IMR-90 (cell line): ENCODE results near the gene MTCH2. TPM values are rescaled to one million over a fixed set of nuclear protein-coding genes. Genes with fewer than 3 reads are reported as not detected.

Experiments used
- ATAC-seq: fragments of 200-7000 bp; cut with Tn5 transposase; 2 replicates; pipeline ENCODE4 v1.9.1; 2020; ENCODE audit warnings: low read depth, mild to moderate bottlenecking, moderate library complexity
- BruUV-seq: library from RNA; stranded (reverse); fragments of 400-500 nt; replicated peaks from 2 replicates; lab custom pipeline; 2021; lab: Mats Ljungman, UMichigan
- CTCF ChIA-PET: fragments of 300-600 bp; formaldehyde crosslinking; extraction: SDS; loops from one replicate; lab custom pipeline; 2021; ENCODE audit warnings: antibody characterized with exemption; lab: Yijun Ruan, JAX
- POLR2A ChIA-PET: fragments of 300-600 bp; sonication (Branson Sonifier 250); formaldehyde crosslinking; loops from one replicate; lab custom pipeline; 2022; ENCODE audit warnings: antibody characterized with exemption; ENCODE audit not compliant: unreplicated experiment; lab: Charles Lee
- DNase-seq: peaks from one replicate; pipeline ENCODE4 v3.0.0; 2013
- H2AFZ ChIP-seq: replicated peaks from 2 replicates; pipeline ENCODE3; 2013; ENCODE audit warnings: low read length, mild to moderate bottlenecking; ENCODE audit not compliant: poor library complexity
- H2AK5ac ChIP-seq: 2 replicates; pipeline ENCODE4 v1.6.1; 2013; ENCODE audit warnings: low read depth, low read length, inconsistent platforms
- H2AK9ac ChIP-seq: replicated peaks from 2 replicates; pipeline ENCODE3; 2013; ENCODE audit warnings: mild to moderate bottlenecking, low read depth, low read length, moderate library complexity; ENCODE audit not compliant: poor library complexity
- H2BK120ac ChIP-seq: 2 replicates; pipeline ENCODE4 v1.6.1; 2013; ENCODE audit warnings: low read depth, low read length, inconsistent platforms
- H2BK15ac ChIP-seq: 3 replicates; pipeline ENCODE4 v1.6.1; 2013; ENCODE audit warnings: low read depth, low read length, inconsistent platforms
- H2BK20ac ChIP-seq: 2 replicates; pipeline ENCODE4 v1.6.1; 2013; ENCODE audit warnings: low read depth, mild to moderate bottlenecking, inconsistent platforms, low read length, moderate library complexity
- H2BK5ac ChIP-seq: 2 replicates; pipeline ENCODE4 v1.6.1; 2013; ENCODE audit warnings: mild to moderate bottlenecking, low read depth, low read length, inconsistent platforms; ENCODE audit not compliant: poor library complexity, severe bottlenecking
- H3K14ac ChIP-seq: replicated peaks from 2 replicates; pipeline ENCODE4 v1.6.1; 2013; ENCODE audit warnings: low read depth, low read length, inconsistent platforms
- H3K18ac ChIP-seq: 2 replicates; pipeline ENCODE4 v1.6.1; 2013; ENCODE audit warnings: low read depth, low read length, control low read depth
- H3K23ac ChIP-seq: 2 replicates; pipeline ENCODE4 v1.6.1; 2013; ENCODE audit warnings: low read depth, low read length, inconsistent platforms
- H3K27ac ChIP-seq: 2 replicates; pipeline ENCODE4 v1.5.1; 2013; ENCODE audit warnings: mild to moderate bottlenecking, control low read depth, low read length; ENCODE audit not compliant: insufficient read depth
- H3K27me3 ChIP-seq: 2 replicates; pipeline ENCODE4 v1.6.1; 2013; ENCODE audit warnings: low read length; ENCODE audit not compliant: control insufficient read depth, insufficient read depth
- H3K36me3 ChIP-seq: 2 replicates; pipeline ENCODE4 v1.6.1; 2013; ENCODE audit warnings: low read length, mixed read lengths; ENCODE audit not compliant: control insufficient read depth, insufficient read depth
- H3K4ac ChIP-seq: 2 replicates; pipeline ENCODE4 v1.6.1; 2013; ENCODE audit warnings: low read depth, low read length, inconsistent platforms
- H3K4me1 ChIP-seq: 2 replicates; pipeline ENCODE4 v1.6.1; 2013; ENCODE audit warnings: low read length, mixed read lengths; ENCODE audit not compliant: control insufficient read depth, insufficient read depth
- H3K4me2 ChIP-seq: 2 replicates; pipeline ENCODE4 v1.6.1; 2013; ENCODE audit warnings: low read depth, mild to moderate bottlenecking, control low read depth, low read length, moderate library complexity
- H3K4me3 ChIP-seq: 2 replicates; pipeline ENCODE4 v1.5.1; 2013; ENCODE audit warnings: low read depth, mild to moderate bottlenecking, control low read depth, low read length, moderate library complexity; ENCODE audit not compliant: insufficient read depth
- H3K56ac ChIP-seq: 2 replicates; pipeline ENCODE4 v1.6.1; 2013; ENCODE audit warnings: low read length, inconsistent platforms; ENCODE audit not compliant: insufficient read depth; ENCODE audit errors: extremely low read depth
- H3K79me1 ChIP-seq, 2 experiments: 2 replicates each; pipeline ENCODE4 v1.6.1; 2013; ENCODE audit warnings: low read length in 2 of 2, inconsistent platforms in 1 of 2, low read depth in 1 of 2
- H3K9ac ChIP-seq: 2 replicates; pipeline ENCODE4 v1.6.1; 2013; ENCODE audit warnings: low read depth, low read length, control low read depth
- H3K9me1 ChIP-seq: 2 replicates; pipeline ENCODE4 v1.6.1; 2013; ENCODE audit warnings: low read length, inconsistent platforms; ENCODE audit not compliant: insufficient read depth
- H3K9me3 ChIP-seq: 2 replicates; pipeline ENCODE4 v1.6.1; 2013; ENCODE audit warnings: low read length; ENCODE audit not compliant: control insufficient read depth, insufficient read depth
- H4K20me1 ChIP-seq: 2 replicates; pipeline ENCODE4 v1.6.1; 2013; ENCODE audit warnings: low read length, inconsistent platforms; ENCODE audit not compliant: insufficient read depth
- H4K5ac ChIP-seq: 2 replicates; pipeline ENCODE4 v1.6.1; 2013; ENCODE audit warnings: mild to moderate bottlenecking, low read depth, low read length, control low read depth
- H4K8ac ChIP-seq, 2 experiments: 2 replicates each; pipeline ENCODE4 v1.6.1; 2013; ENCODE audit warnings: low read depth in 2 of 2, low read length in 2 of 2, control low read depth in 1 of 2, inconsistent platforms in 1 of 2
- H4K91ac ChIP-seq: 2 replicates; pipeline ENCODE4 v1.6.1; 2013; ENCODE audit warnings: low read depth, low read length, inconsistent platforms; ENCODE audit not compliant: insufficient read depth
- BHLHE40 ChIP-seq: fragments of 150-350 bp; IDR thresholded peaks from 2 replicates; pipeline ENCODE4 v1.6.1; 2016; ENCODE audit warnings: mild to moderate bottlenecking, low read depth, low read length
- CEBPB ChIP-seq: IDR thresholded peaks from 2 replicates; pipeline ENCODE4 v1.6.1; 2012; ENCODE audit warnings: low read depth, low read length, improper control_type of control experiment
- CHD1 ChIP-seq: IDR thresholded peaks from 2 replicates; pipeline ENCODE4 v1.6.1; 2012; ENCODE audit warnings: low read depth, low read length, improper control_type of control experiment
- FOS ChIP-seq: fragments of 150-350 bp; IDR thresholded peaks from 2 replicates; pipeline ENCODE4 v1.6.1; 2016; ENCODE audit warnings: low read depth, low read length
- MAFK ChIP-seq: IDR thresholded peaks from 2 replicates; pipeline ENCODE4 v1.6.1; 2012; ENCODE audit warnings: low read depth, low read length, improper control_type of control experiment
- MAZ ChIP-seq: IDR thresholded peaks from 2 replicates; pipeline ENCODE4 v1.6.1; 2012; ENCODE audit warnings: low read depth, mild to moderate bottlenecking, low read length, improper control_type of control experiment, moderate library complexity, borderline replicate concordance
- MXI1 ChIP-seq: IDR thresholded peaks from 2 replicates; pipeline ENCODE4 v1.6.1; 2012; ENCODE audit warnings: low read depth, mild to moderate bottlenecking, low read length, moderate library complexity, borderline replicate concordance
- NFE2L2 ChIP-seq: fragments of 150-350 bp; IDR thresholded peaks from 2 replicates; pipeline ENCODE4 v1.6.1; 2016; ENCODE audit warnings: low read depth, mild to moderate bottlenecking, low read length
- POLR2A ChIP-seq: IDR thresholded peaks from 2 replicates; pipeline ENCODE4 v1.6.1; 2012; ENCODE audit warnings: mild to moderate bottlenecking, low read depth, low read length
- RAD21 ChIP-seq: IDR thresholded peaks from 2 replicates; pipeline ENCODE4 v1.6.1; 2012; ENCODE audit warnings: low read length, improper control_type of control experiment
- RCOR1 ChIP-seq: IDR thresholded peaks from 2 replicates; pipeline ENCODE4 v1.6.1; 2012; ENCODE audit warnings: mild to moderate bottlenecking, low read length, improper control_type of control experiment; ENCODE audit not compliant: insufficient replicate concordance
- RFX5 ChIP-seq: IDR thresholded peaks from 2 replicates; pipeline ENCODE4 v1.8.0; 2012; ENCODE audit warnings: low read depth, mild to moderate bottlenecking, low read length, moderate library complexity
- SMC3 ChIP-seq: fragments of 150-350 bp; IDR thresholded peaks from 2 replicates; pipeline ENCODE4 v1.6.1; 2016; ENCODE audit warnings: low read depth, mild to moderate bottlenecking, antibody characterized with exemption, low read length, moderate library complexity
- WGBS, 2 experiments: methylation state at CpG; one replicate each; pipeline versions ENCODE4 v1.1.5 to v1.1.7; 2013; ENCODE audit warnings: missing lambda C conversion rate in 2 of 2; ENCODE audit not compliant: insufficient read length in 1 of 2; ENCODE audit errors: extremely low coverage in 2 of 2; 5-methylcytosine and 5-hydroxymethylcytosine counted together
- dilution Hi-C: fragments of 300-500 bp; cut with HindIII; formaldehyde crosslinking; loops from one replicate; pipeline ENCODE4 v1.14.3; 2018; ENCODE audit warnings: low sequenced_read_pairs; ENCODE audit not compliant: unreplicated experiment
- in situ Hi-C: fragments of 300-500 bp; cut with MboI; formaldehyde crosslinking; loops from 3 replicates; pipeline ENCODE4 v1.14.3; 2019; ENCODE audit warnings: low sequenced_read_pairs, inconsistent platforms, mixed read lengths
- intact Hi-C: fragments of 100-400 bp; cut with micrococcal nuclease; formaldehyde crosslinking; loops from 2 replicates; pipeline ENCODE4 v1.10.0; 2022
- polyA plus RNA-seq, 3 experiments: library from polyadenylated mRNA; depleted of rRNA; stranded (reverse); fragments of >200 nt; gene quantifications; 2 replicates each; pipeline ENCODE4 v1.2.3, GENCODE V29; 2012; ENCODE audit warnings: low replicate concordance in 1 of 3
- total RNA-seq: library from RNA; depleted of rRNA; stranded (reverse); fragments of >200 nt; gene quantifications from 2 replicates; pipeline ENCODE4 v1.2.3, GENCODE V29; 2012
- TF ChIP-seq, protein P1 (sequence below): conservative IDR thresholded peaks from 2 replicates; pipeline ENCODE4 v1.5.1; 2012; ENCODE audit warnings: mild to moderate bottlenecking, low read depth, low read length, improper control_type of control experiment
- TF ChIP-seq, protein P2 (sequence below): fragments of 150-350 bp; IDR thresholded peaks from 2 replicates; pipeline ENCODE4 v1.6.1; 2017; ENCODE audit warnings: mild to moderate bottlenecking, antibody characterized with exemption, low read length, low read depth
- TF ChIP-seq, protein P3 (sequence below): fragments of 150-350 bp; IDR thresholded peaks from 2 replicates; pipeline ENCODE4 v1.6.1; 2016; ENCODE audit warnings: low read depth, mild to moderate bottlenecking, low read length, moderate library complexity, borderline replicate concordance

The MTCH2 gene
- total and polyA plus RNA-seq, 2 of the 4 experiments (the other 2 are of a cell fraction): 103 to 163 TPM

DNA sequence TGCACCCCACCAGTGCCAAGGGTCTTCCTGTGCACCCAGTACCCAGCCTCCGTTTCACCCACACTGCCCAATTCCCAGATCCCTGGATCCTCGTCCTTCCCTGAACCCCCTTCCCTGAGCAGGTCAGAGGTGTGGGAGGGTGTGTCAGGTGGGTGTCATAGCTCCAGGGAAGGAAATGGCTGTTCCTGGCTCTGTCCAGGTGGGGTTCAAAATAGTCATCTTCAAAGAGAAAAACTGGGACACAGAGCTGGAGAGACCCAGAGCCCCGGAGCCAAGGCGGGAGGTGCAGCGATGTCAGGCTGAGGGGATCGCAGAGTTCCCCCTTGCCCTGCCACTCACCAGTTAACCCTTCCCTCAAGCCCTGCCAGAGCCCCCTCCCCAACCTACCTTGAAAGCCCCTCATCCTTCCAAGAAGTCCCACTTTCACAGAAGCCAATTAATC is 48.8 kb downstream of the MTCH2 start:
- Histone ChIP-seq H3K4me1 (no peaks in the 10 kb centered on the region), H2AFZ (no peak overlapping the region), H3K36me3 (no peaks in the 10 kb centered on the region), H3K14ac (no peak overlapping the region), H3K4me3 (no peak overlapping the region), H3K27ac (no peak overlapping the region), H3K4ac (no peak overlapping the region), H3K4me2 (peak overlapping the region; percentile 77), H2BK120ac (no peak overlapping the region), H3K18ac (no peak overlapping the region), H3K79me1 (no peaks in the 10 kb centered on the region), H3K27me3 (peaks cover 57% of the 10 kb centered on the region), H3K23ac (no peak overlapping the region), H3K9ac (no peak overlapping the region), H4K5ac (no peak overlapping the region), H3K9me3 (peaks cover 3% of the 10 kb centered on the region), H4K91ac (no peak overlapping the region), H4K20me1 (no peaks in the 10 kb centered on the region), H4K8ac (no peak overlapping the region), H2BK15ac (no peak overlapping the region), H2BK5ac (no peak overlapping the region), H2AK5ac (no peak overlapping the region), H3K56ac (no peak overlapping the region), H2BK20ac (no peak overlapping the region), H2AK9ac (peak overlapping the region; percentile 78), H3K9me1 (no peaks in the 10 kb centered on the region)
- 20% methylated on average over 2 of the region's 6 CpGs; no CpG with 5 or more reads in 1 of the 2 experiments for WGBS, 2 experiments
- ChIA-PET POLR2A (no interaction called here), CTCF (no interaction called here)
- no peak for DNase-seq
- dilution Hi-C loops: no loop called here
- TF ChIP-seq MXI1 (no peak), CHD1 (no peak), SMC3 (no peak), POLR2A (no peak), FOS (no peak), RCOR1 (no peak), BHLHE40 (no peak), RFX5 (no peak), MAZ (no peak), MAFK (no peak), RAD21 (no peak), NFE2L2 (no peak), CEBPB (no peak)
- TF ChIP-seq, protein P1, sequence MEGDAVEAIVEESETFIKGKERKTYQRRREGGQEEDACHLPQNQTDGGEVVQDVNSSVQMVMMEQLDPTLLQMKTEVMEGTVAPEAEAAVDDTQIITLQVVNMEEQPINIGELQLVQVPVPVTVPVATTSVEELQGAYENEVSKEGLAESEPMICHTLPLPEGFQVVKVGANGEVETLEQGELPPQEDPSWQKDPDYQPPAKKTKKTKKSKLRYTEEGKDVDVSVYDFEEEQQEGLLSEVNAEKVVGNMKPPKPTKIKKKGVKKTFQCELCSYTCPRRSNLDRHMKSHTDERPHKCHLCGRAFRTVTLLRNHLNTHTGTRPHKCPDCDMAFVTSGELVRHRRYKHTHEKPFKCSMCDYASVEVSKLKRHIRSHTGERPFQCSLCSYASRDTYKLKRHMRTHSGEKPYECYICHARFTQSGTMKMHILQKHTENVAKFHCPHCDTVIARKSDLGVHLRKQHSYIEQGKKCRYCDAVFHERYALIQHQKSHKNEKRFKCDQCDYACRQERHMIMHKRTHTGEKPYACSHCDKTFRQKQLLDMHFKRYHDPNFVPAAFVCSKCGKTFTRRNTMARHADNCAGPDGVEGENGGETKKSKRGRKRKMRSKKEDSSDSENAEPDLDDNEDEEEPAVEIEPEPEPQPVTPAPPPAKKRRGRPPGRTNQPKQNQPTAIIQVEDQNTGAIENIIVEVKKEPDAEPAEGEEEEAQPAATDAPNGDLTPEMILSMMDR: no peak
- TF ChIP-seq, protein P2, sequence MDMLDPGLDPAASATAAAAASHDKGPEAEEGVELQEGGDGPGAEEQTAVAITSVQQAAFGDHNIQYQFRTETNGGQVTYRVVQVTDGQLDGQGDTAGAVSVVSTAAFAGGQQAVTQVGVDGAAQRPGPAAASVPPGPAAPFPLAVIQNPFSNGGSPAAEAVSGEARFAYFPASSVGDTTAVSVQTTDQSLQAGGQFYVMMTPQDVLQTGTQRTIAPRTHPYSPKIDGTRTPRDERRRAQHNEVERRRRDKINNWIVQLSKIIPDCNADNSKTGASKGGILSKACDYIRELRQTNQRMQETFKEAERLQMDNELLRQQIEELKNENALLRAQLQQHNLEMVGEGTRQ: no peak
- TF ChIP-seq, protein P3, sequence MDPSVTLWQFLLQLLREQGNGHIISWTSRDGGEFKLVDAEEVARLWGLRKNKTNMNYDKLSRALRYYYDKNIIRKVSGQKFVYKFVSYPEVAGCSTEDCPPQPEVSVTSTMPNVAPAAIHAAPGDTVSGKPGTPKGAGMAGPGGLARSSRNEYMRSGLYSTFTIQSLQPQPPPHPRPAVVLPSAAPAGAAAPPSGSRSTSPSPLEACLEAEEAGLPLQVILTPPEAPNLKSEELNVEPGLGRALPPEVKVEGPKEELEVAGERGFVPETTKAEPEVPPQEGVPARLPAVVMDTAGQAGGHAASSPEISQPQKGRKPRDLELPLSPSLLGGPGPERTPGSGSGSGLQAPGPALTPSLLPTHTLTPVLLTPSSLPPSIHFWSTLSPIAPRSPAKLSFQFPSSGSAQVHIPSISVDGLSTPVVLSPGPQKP: no peak
- BruUV-seq: no TSS peak
- ATAC-seq: no peak
- in situ Hi-C loops: no loop called here
- intact Hi-C loops: no loop called here
